ENCODE data around the gene CCDC171. TPM values are rescaled to one million over a fixed set of nuclear protein-coding genes. Genes with fewer than 3 reads are reported as not detected.

Gene CCDC171
- total RNA-seq, 1 experiment from 2014 or later = 2.4 TPM

DNA sequence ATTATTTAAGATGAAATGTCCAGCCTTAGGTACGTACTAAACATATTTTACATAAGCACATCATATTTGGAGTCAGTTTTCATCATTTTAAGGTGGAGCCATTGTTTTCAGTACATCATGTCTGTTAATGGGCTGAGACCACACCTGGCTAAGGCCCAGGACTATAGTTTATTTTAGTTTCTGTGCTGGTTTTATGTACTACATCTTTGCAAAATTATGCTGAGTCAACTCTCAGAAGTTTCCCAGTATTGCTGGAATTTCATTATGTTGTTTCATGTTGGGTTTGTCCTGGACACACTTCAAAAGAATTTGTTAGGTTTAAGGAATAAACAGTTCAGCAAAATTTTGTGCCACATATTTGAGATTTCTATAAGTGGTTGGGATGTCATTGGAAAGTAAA, 171.2 kb downstream of the CCDC171 start:
- Histone ChIP-seq H3F3A (ENCODE audit: insufficient read depth, low read depth) (no peaks in the 10 kb centered on the region), H3K9me3 (ENCODE audit: insufficient read depth, low read depth) (no peaks in the 10 kb centered on the region), H3K4me3 (no peak overlapping the region), H3K27me3 (ENCODE audit: insufficient read depth, low read depth) (no peaks in the 10 kb centered on the region), H3K27ac (no peak overlapping the region), H3K4me2 (no peak overlapping the region), H4K20me1 (ENCODE audit: insufficient read depth) (no peaks in the 10 kb centered on the region), H2AFZ (no peak overlapping the region), H3K4me1 (replicated peaks; ENCODE audit: insufficient read depth) (no peaks in the 10 kb centered on the region), H3K36me3 (ENCODE audit: low read depth) (no peaks in the 10 kb centered on the region), H3K9me2 (ENCODE audit: insufficient read depth) (no peaks in the 10 kb centered on the region), H3K79me2 (ENCODE audit: low read depth) (no peaks in the 10 kb centered on the region)
- ChIA-PET CTCF (no interaction called here), POLR2A (ENCODE audit: unreplicated experiment) (no interaction called here)
- BruUV-seq (replicated peaks) = no TSS peak
- intact Hi-C loops (cut with micrococcal nuclease; ENCODE audit: unreplicated experiment) = no loop called here
- TF ChIP-seq CTCF (conservative IDR thresholded peaks at IDR 0.05) = no peak
- TF ChIP-seq EZH2 (IDR thresholded peaks at IDR 0.05; ENCODE audit: low read depth) = no peak
- DNase-seq = no peak

DNA sequence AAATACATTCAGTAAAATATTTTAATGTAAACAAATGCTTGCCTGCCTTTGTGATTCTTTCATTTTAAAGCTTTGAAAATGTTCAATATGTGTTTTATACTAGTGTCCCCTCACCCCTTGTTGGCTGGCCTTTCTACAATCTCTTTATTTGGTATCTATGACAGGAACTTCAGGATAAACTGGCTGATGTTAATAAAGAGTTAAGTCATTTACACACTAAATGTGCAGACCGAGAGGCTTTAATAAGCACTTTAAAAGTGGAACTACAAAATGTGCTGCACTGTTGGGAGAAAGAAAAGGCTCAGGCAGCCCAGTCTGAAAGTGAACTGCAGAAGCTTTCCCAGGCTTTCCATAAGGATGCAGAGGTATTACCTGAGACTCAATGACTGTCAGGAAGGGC, 171.8 kb downstream of the CCDC171 start:
- Histone ChIP-seq H3K4me2 (no peak overlapping the region), H4K20me1 (ENCODE audit: insufficient read depth) (no peaks in the 10 kb centered on the region), H3K27ac (no peak overlapping the region), H3K4me3 (no peak overlapping the region), H3K79me2 (ENCODE audit: low read depth) (no peaks in the 10 kb centered on the region), H3K27me3 (ENCODE audit: insufficient read depth, low read depth) (no peaks in the 10 kb centered on the region), H2AFZ (no peak overlapping the region), H3K9me3 (ENCODE audit: insufficient read depth, low read depth) (no peaks in the 10 kb centered on the region), H3F3A (ENCODE audit: insufficient read depth, low read depth) (no peaks in the 10 kb centered on the region), H3K9me2 (ENCODE audit: insufficient read depth) (no peaks in the 10 kb centered on the region), H3K36me3 (ENCODE audit: low read depth) (no peaks in the 10 kb centered on the region), H3K4me1 (replicated peaks; ENCODE audit: insufficient read depth) (no peaks in the 10 kb centered on the region)
- CTCF ChIA-PET = no interaction called here
- no peak for DNase-seq
- no peak for TF ChIP-seq EZH2 (IDR thresholded peaks at IDR 0.05; ENCODE audit: low read depth)
- TF ChIP-seq CTCF (conservative IDR thresholded peaks at IDR 0.05) = no peak
- BruUV-seq (replicated peaks) = no TSS peak
- POLR2A ChIA-PET (ENCODE audit: unreplicated experiment) = no interaction called here
- intact Hi-C loops (cut with micrococcal nuclease; ENCODE audit: unreplicated experiment) = no loop called here

DNA sequence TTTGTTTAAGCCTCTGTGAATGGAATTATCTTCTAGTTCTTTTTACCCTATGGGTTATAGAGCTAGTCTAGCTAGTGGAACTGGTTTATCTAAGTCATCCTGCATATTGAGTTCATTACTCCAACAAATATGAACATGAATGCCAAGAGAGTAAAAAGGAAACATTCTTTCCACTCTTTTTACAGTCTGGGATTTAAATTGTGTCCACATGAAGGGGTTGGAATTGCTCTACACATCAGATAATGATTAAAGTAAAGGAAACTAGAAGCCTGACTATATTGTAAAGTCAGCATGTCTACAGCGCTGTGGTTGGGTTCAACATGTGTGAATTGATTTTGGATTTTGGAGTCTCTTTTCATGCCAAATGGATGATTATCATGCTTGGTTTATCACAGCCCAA, 173.1 kb downstream of the CCDC171 start:
- no peak overlapping the region for H3K4me3 ChIP-seq
- H3K9me3 ChIP-seq (ENCODE audit: insufficient read depth, low read depth) = no peaks in the 10 kb centered on the region
- H3K4me2 ChIP-seq = no peak overlapping the region
- no peaks in the 10 kb centered on the region for H3K36me3 ChIP-seq (ENCODE audit: low read depth)
- ChIA-PET POLR2A (ENCODE audit: unreplicated experiment) (no interaction called here), CTCF (no interaction called here)
- no peaks in the 10 kb centered on the region for H3K79me2 ChIP-seq (ENCODE audit: low read depth)
- no peaks in the 10 kb centered on the region for H3K27me3 ChIP-seq (ENCODE audit: insufficient read depth, low read depth)
- no TSS peak for BruUV-seq (replicated peaks)
- no peak for TF ChIP-seq EZH2 (IDR thresholded peaks at IDR 0.05; ENCODE audit: low read depth)
- TF ChIP-seq CTCF (conservative IDR thresholded peaks at IDR 0.05) = no peak
- H2AFZ ChIP-seq = no peak overlapping the region
- H4K20me1 ChIP-seq (ENCODE audit: insufficient read depth) = no peaks in the 10 kb centered on the region
- no peak overlapping the region for H3K27ac ChIP-seq
- no peaks in the 10 kb centered on the region for H3F3A ChIP-seq (ENCODE audit: insufficient read depth, low read depth)
- intact Hi-C loops (cut with micrococcal nuclease; ENCODE audit: unreplicated experiment) = no loop called here
- H3K9me2 ChIP-seq (ENCODE audit: insufficient read depth) = no peaks in the 10 kb centered on the region
- no peak for DNase-seq
- no peaks in the 10 kb centered on the region for H3K4me1 ChIP-seq (replicated peaks; ENCODE audit: insufficient read depth)

Measured in PC-9 (cell line).